Activated gamma-delta T cell treated with anti-CD3 and anti-CD28 coated beads, Interleukin-2, amount 50 U/mL, for 16 hours (primary cell): ENCODE results near the gene ALDH3A1.

Experiments used
- DNase-seq: peaks from one replicate; pipeline ENCODE4 v3.0.0-alpha.2; 2020; ENCODE audit warnings: low read depth

Gene ALDH3A1

DNA sequence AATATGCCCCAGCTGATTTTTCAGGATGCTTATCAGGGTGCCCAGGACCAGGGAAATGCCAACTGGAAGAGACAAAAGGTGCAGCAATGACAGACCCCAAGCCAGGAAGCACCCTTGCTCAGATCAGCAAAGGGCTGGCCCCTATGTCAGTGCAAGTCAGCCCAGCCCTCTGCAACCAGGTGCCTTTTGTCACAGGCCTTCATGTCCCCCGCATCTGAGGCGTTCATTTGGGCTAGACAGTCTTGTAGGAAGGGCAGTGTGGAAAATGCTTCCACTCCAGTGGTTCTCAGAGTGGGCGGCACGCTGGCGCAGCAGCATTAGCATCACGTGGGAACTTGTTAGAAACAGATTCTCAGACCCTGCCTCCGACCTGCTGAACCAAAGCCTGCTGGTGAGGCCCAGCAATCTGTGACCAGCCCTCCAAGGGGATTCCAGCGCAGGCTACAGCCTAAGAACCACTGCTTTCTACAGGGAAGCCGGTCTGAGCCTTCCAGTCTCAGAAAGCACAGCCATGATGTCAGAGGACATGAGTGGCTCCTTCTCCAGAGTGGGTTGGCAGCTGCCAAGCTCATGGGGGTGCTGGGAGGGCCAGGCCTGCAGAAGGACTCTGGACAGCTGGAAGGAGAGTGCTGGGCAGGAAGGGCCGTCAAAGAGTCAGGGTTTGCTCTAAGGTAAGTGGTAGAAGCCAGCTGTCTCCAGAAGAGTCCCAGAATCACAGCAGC lies 44.8 kb downstream of the ALDH3A1 start:
- DNase-seq: no peak

DNA sequence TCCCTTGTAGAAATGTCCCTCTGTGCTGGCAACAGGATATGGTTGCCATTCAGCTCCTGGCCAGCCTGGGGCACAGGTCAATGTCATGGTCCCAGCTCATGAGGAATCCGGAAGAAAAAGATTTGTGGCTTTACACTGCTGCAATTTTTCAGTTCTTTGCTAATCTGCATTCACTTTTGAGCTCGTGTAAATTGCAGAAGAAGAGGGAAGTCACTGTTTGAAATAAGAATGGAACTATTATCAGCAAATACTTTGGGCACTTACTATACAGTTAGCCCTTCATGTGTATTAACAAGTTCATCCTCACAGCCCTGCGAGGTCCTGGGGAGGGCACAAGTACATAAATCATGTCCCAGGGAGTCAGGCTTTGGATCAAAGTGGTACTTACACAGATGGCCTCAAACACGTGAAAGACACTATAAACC lies 45.9 kb downstream of the ALDH3A1 start:
- DNase-seq: no peak
